HepG2 (cell line): ENCODE results near the gene TCF7L2. TPM values are rescaled to one million over a fixed set of nuclear protein-coding genes. Genes with fewer than 3 reads are reported as not detected.

Source experiments
- ASH2L ChIP-seq: fragments of 300-600, 200-600 bp; sonication (generic); IDR thresholded peaks from 2 replicates; pipeline ENCODE4 v1.7.0; 2017; ENCODE audit warnings: low read depth, mild to moderate bottlenecking, moderate library complexity, mixed read lengths, low read length; ENCODE audit not compliant: insufficient read length
- DNMT3B ChIP-seq: conservative IDR thresholded peaks from 2 replicates; pipeline ENCODE4 v1.6.1; 2016; ENCODE audit warnings: missing biosample characterization, control low read depth
- MAX ChIP-seq: IDR thresholded peaks from 2 replicates; pipeline ENCODE4 v1.6.1; 2012; ENCODE audit warnings: inconsistent platforms
- MYC ChIP-seq: sonication (generic); formaldehyde crosslinking; IDR thresholded peaks from 2 replicates; pipeline ENCODE4 v1.9.0; 2021; ENCODE audit warnings: missing genetic modification reagents, borderline replicate concordance
- POLR2A ChIP-seq, 2 experiments: IDR thresholded peaks; 2 replicates each; pipeline ENCODE4 v1.6.1; 2011; ENCODE audit warnings: low read depth in 2 of 2, low read length in 2 of 2, mild to moderate bottlenecking in 1 of 2, moderate library complexity in 1 of 2; ENCODE audit not compliant: insufficient read depth in 1 of 2
- PTBP1 ChIP-seq: fragments of 200-400 bp; formaldehyde crosslinking; IDR thresholded peaks from 2 replicates; pipeline ENCODE4 v1.6.1; 2018; ENCODE audit warnings: low read length, low read depth; ENCODE audit not compliant: poor library complexity, severe bottlenecking
- TOE1 ChIP-seq: sonication (generic); formaldehyde crosslinking; IDR thresholded peaks from 2 replicates; pipeline ENCODE4 v1.4.0; 2020; ENCODE audit warnings: mild to moderate bottlenecking, missing genetic modification reagents
- ZGPAT ChIP-seq: IDR thresholded peaks from 2 replicates; pipeline ENCODE4 v1.6.1; 2016; ENCODE audit warnings: mild to moderate bottlenecking
- ZMYM3 ChIP-seq: sonication (generic); formaldehyde crosslinking; IDR thresholded peaks from 2 replicates; pipeline ENCODE4 v1.5.1; 2020; ENCODE audit warnings: mild to moderate bottlenecking, missing genetic modification reagents
- ZNF644 ChIP-seq: IDR thresholded peaks from 2 replicates; pipeline ENCODE4 v1.6.1; 2016; ENCODE audit warnings: low read depth
- ZNF710 ChIP-seq: sonication (generic); formaldehyde crosslinking; IDR thresholded peaks from 2 replicates; pipeline ENCODE4 v1.5.0; 2020; ENCODE audit warnings: mild to moderate bottlenecking, missing genetic modification reagents, borderline replicate concordance
- ZNF75D ChIP-seq: sonication (generic); formaldehyde crosslinking; IDR thresholded peaks from 2 replicates; pipeline ENCODE4 v1.8.1; 2023; ENCODE audit warnings: missing genetic modification reagents, mild to moderate bottlenecking, borderline replicate concordance
- ZNF782 ChIP-seq: sonication (generic); formaldehyde crosslinking; IDR thresholded peaks from 2 replicates; pipeline ENCODE4 v1.4.0; 2020; ENCODE audit warnings: missing genetic modification reagents, mild to moderate bottlenecking, borderline replicate concordance
- polyA plus RNA-seq, 8 experiments: library from polyadenylated mRNA; depleted of rRNA in 3 of 8; stranded (reverse) in 7 of 8; unstranded in 1 of 8; fragments of >200 nt; fragmentation: Illumina TruSeq in 4 of 8; extraction: Trizol in 4 of 8; gene quantifications; 2 replicates each; pipeline versions ENCODE4 v1.2.1 to v1.2.3, GENCODE V29; 2011 to 2016; ENCODE audit warnings: low read depth in 4 of 8, missing spikeins in 1 of 8, mixed read lengths in 1 of 8; ENCODE audit not compliant: insufficient read depth in 1 of 8
- total RNA-seq, 5 experiments: library from RNA; depleted of rRNA; stranded (reverse); fragments of >200 nt; fragmentation: Illumina TruSeq; extraction: Trizol; gene quantifications; 2 replicates each; pipeline ENCODE4 v1.2.3, GENCODE V29; 2016; ENCODE audit warnings: low read depth in 1 of 5
- TF ChIP-seq, protein P1 (sequence below): sonication (generic); formaldehyde crosslinking; IDR thresholded peaks from 2 replicates; pipeline ENCODE4 v1.4.0; 2020; ENCODE audit warnings: mild to moderate bottlenecking, missing genetic modification reagents
- TF ChIP-seq, protein P2 (sequence below), 2 experiments: sonication (generic) in 1 of 2; formaldehyde crosslinking in 1 of 2; IDR thresholded peaks; 2 replicates each; pipeline versions ENCODE4 v1.6.1 to v1.9.0; 2014 to 2022; ENCODE audit warnings: antibody characterized with exemption in 1 of 2, borderline replicate concordance in 1 of 2, inconsistent platforms in 1 of 2, low read depth in 1 of 2, missing genetic modification reagents in 1 of 2

TCF7L2 gene
- total and polyA plus RNA-seq, 2 of the 13 experiments (the other 11 are each of a cell fraction or from before 2014, with no cell fraction given): 3.9 to 13.7 TPM

GRCh38 chr10:112951359-112952281, 1.6 kb downstream of the TCF7L2 start (continued):
- TF ChIP-seq ZNF710 (CRISPR knock-in tag) (0 out of 2 replicates have a peak, but pooled peaks have one; percentile 18), MYC (CRISPR knock-in tag) (peak; percentile 23), ASH2L (peak; percentile 88), ZMYM3 (CRISPR knock-in tag) (peak; percentile 22; the same call in 1 of the 2 replicates), ZGPAT (CRISPR knock-in tag) (peak; percentile 14; the same call in 1 of the 2 replicates), DNMT3B (CRISPR knock-in tag) (0 out of 2 replicates have a peak, but pooled peaks have one; percentile 36), TOE1 (CRISPR knock-in tag) (no peak), MAX (peak; percentile 58; the same call in 1 of the 2 replicates), ZNF644 (CRISPR knock-in tag) (no peak), PTBP1 (no peak), ZNF782 (0 out of 2 replicates have a peak, but pooled peaks have one; percentile 39), ZNF75D (CRISPR knock-in tag) (0 out of 2 replicates have a peak, but pooled peaks have one; percentile 36), POLR2A (IDR thresholded peaks at IDR 0.05; ENCODE audit: insufficient read depth in 1 of 2, low read depth in 2 of 2, low read length in 2 of 2) (peak; percentile 4 to 11; a peak in 1 of 4 replicates)
- TF ChIP-seq, protein P1, sequence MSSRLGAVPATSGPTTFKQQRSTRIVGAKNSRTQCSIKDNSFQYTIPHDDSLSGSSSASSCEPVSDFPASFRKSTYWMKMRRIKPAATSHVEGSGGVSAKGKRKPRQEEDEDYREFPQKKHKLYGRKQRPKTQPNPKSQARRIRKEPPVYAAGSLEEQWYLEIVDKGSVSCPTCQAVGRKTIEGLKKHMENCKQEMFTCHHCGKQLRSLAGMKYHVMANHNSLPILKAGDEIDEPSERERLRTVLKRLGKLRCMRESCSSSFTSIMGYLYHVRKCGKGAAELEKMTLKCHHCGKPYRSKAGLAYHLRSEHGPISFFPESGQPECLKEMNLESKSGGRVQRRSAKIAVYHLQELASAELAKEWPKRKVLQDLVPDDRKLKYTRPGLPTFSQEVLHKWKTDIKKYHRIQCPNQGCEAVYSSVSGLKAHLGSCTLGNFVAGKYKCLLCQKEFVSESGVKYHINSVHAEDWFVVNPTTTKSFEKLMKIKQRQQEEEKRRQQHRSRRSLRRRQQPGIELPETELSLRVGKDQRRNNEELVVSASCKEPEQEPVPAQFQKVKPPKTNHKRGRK (CRISPR knock-in tag): no peak
- TF ChIP-seq, protein P2, sequence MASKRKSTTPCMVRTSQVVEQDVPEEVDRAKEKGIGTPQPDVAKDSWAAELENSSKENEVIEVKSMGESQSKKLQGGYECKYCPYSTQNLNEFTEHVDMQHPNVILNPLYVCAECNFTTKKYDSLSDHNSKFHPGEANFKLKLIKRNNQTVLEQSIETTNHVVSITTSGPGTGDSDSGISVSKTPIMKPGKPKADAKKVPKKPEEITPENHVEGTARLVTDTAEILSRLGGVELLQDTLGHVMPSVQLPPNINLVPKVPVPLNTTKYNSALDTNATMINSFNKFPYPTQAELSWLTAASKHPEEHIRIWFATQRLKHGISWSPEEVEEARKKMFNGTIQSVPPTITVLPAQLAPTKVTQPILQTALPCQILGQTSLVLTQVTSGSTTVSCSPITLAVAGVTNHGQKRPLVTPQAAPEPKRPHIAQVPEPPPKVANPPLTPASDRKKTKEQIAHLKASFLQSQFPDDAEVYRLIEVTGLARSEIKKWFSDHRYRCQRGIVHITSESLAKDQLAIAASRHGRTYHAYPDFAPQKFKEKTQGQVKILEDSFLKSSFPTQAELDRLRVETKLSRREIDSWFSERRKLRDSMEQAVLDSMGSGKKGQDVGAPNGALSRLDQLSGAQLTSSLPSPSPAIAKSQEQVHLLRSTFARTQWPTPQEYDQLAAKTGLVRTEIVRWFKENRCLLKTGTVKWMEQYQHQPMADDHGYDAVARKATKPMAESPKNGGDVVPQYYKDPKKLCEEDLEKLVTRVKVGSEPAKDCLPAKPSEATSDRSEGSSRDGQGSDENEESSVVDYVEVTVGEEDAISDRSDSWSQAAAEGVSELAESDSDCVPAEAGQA (IDR thresholded peaks at IDR 0.05; ENCODE audit: low read depth): no peak
- TF ChIP-seq, protein P2 (CRISPR knock-in tag; IDR thresholded peaks at IDR 0.05; ENCODE audit: borderline replicate concordance): peak; percentile 71; the same call in 1 of the 2 replicates
